ENCODE data around the gene RHOA.
"Not testable (repeated sequence)": the region's sequence is repeated elsewhere in the genome, so short reads cannot be mapped to it uniquely, and the experiment has no call there.

- not testable (repeated sequence) for TF ChIP-seq ZNF645, ZNF629, ZNF416 (tag by site-specific recombination; IDR thresholded peaks at IDR 0.05)
Measured at GRCh38 chr3:49405570-49405969, 6.2 kb downstream of the RHOA start.

Measured in HEK293 (cell line).